Activated T-helper 17 cell treated with anti-CD3 and anti-CD28 coated beads, Interleukin-2, amount 50 U/mL, for 72 hours (primary cell): ENCODE measurements around the gene ZRSR2. TPM values are rescaled to one million over a fixed set of nuclear protein-coding genes. Genes with fewer than 3 reads are reported as not detected.
"Not testable (repeated sequence)": the region's sequence is repeated elsewhere in the genome, so short reads cannot be mapped to it uniquely, and the experiment has no call there.

Experiments used
- ATAC-seq: fragments of 150-1000 bp; cut with Tn5 transposase; replicated peaks from 2 replicates; pipeline ENCODE4 v1.10.0; 2021; ENCODE audit warnings: mild to moderate bottlenecking, moderate library complexity
- H3K27ac Mint-ChIP-seq: one replicate; pipeline ENCODE4 v1.8.0; 2022; ENCODE audit warnings: mixed read lengths
- H3K27me3 Mint-ChIP-seq: one replicate; pipeline ENCODE4 v1.8.0; 2022; ENCODE audit warnings: mixed read lengths
- H3K36me3 Mint-ChIP-seq: one replicate; pipeline ENCODE4 v1.8.0; 2022; ENCODE audit warnings: low read depth, mild to moderate bottlenecking, mixed read lengths
- H3K4me1 Mint-ChIP-seq: one replicate; pipeline ENCODE4 v1.8.0; 2022; ENCODE audit warnings: mixed read lengths
- H3K4me3 Mint-ChIP-seq: one replicate; pipeline ENCODE4 v1.8.0; 2022; ENCODE audit warnings: mild to moderate bottlenecking, mixed read lengths
- H3K9me3 Mint-ChIP-seq: one replicate; pipeline ENCODE4 v1.8.0; 2022; ENCODE audit warnings: mixed read lengths
- total RNA-seq, 2 donors: library from RNA; stranded (reverse); gene quantifications; one replicate each; pipeline ENCODE4 v1.2.3, GENCODE V29; 2022

The ZRSR2 gene, protein sequence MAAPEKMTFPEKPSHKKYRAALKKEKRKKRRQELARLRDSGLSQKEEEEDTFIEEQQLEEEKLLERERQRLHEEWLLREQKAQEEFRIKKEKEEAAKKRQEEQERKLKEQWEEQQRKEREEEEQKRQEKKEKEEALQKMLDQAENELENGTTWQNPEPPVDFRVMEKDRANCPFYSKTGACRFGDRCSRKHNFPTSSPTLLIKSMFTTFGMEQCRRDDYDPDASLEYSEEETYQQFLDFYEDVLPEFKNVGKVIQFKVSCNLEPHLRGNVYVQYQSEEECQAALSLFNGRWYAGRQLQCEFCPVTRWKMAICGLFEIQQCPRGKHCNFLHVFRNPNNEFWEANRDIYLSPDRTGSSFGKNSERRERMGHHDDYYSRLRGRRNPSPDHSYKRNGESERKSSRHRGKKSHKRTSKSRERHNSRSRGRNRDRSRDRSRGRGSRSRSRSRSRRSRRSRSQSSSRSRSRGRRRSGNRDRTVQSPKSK
- total RNA-seq, result 10 to 100 TPM; 10.0 to 11.6 TPM

DNA sequence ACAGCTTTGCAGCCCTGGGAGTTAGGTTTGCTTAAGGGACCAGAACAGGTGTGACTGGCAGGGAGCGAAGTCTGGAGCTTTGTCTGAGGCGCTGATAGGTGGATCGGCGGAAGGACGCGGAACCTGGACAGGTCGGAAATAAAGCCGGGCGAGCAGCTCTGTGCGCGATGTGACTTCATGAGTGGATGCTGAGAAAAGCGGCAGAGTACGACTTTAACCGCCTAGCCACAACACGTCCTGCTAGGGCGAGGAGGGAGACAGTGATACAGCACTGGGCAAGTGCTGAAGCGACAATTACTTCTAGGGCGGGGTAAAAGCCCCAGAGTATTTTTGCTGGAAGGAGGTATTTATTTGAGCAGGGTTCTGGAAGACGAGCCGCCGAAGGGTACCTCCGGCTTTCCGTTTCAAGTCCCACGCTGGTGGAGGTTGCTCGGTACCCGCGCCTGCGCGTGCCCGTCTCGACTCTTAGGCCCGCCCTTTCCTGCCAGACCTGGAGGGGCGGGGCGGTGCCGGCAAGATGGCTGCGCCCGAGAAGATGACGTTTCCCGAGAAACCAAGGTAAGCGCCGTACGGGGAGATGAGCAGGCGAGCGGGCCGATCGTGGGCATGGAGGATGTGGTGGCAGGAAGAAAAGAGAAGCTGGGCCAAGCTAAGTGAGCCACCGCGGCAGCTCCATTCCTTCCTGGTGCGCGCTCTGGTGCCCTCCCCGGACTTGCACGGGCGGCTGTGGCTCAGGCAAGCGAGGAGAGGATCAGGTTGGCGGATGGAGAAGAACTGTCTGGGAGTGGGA, at the start of gene ZRSR2:
Gene ZRSR2, plus strand, starts transcription at position 506 of the 790 bp plus-strand sequence. Its CDS starts 12 bp downstream, at position 518.
- no peaks in the 10 kb centered on the region for H3K4me1 Mint-ChIP-seq
- peak; percentile 94 for ATAC-seq
- H3K27me3 Mint-ChIP-seq, result no peaks in the 10 kb centered on the region
- H3K4me3 Mint-ChIP-seq, result no peak within 1 kb of the TSS
- H3K36me3 Mint-ChIP-seq, result peaks cover 28% of the 10 kb centered on the region
- no peaks in the 10 kb centered on the region for H3K9me3 Mint-ChIP-seq
- H3K27ac Mint-ChIP-seq, result no peak within 1 kb of the TSS

DNA sequence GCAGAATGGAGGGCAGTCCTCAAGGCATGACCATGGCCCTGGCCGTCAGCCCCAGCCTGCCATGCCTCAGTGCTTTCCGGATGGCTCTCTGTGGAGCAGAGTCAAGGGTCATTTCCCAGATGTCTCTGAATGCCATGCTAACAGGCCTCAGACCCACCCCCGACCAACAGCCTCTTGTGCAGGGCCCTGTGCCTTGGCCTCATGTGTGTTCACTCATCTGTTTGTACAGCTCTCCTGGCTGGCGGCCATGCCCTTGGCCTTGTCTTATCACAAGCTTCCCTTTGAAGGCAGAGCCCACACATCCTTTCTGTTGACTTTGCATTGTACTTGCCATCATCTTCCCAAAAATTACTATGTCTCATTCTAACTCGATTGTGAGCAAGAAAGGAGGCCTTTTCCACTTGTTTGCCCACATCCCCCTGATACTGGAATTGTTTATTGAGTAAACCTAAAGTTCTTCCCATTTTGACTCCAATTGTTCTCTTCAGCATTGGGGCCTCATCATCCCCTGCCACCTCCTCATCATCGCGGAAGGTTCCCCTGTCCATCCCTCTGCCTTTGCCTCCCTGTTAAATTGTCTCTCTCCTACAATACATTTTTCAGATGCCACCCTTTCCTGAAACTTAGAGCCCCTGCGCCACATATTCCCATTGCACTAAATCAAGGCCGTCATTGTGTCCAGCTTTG, 46.0 kb upstream of the ZRSR2 start:
- Mint-ChIP-seq H3K9me3 (no peaks in the 10 kb centered on the region), H3K36me3 (peaks cover 33% of the 10 kb centered on the region), H3K27me3 (no peaks in the 10 kb centered on the region), H3K27ac (peak overlapping the region; percentile 71), H3K4me3 (no peak overlapping the region), H3K4me1 (peaks cover 35% of the 10 kb centered on the region)
- ATAC-seq, result no peak

DNA sequence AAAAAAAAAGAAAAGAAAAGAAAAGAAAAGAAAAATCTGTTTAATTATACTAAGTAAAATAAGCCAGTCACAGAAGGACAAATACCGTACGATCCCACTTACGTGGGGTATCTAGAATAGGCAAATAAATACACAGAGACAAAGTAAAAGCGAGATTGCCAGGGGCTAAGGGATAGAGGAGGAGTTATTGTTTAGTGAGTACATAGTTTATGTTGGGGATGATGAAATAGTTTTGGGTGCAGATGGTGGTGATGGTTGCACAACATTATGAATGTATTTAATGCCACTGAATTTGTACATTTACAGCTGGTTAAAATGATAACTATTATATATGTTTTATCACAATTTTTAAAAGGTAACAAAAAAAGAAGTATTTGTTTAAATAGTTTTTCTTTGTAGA, 45.1 kb upstream of the ZRSR2 start:
- peaks cover 40% of the 10 kb centered on the region for H3K4me1 Mint-ChIP-seq
- no peak for ATAC-seq
- no peak overlapping the region for H3K27ac Mint-ChIP-seq
- H3K9me3 Mint-ChIP-seq, result no peaks in the 10 kb centered on the region
- H3K4me3 Mint-ChIP-seq, result no peak overlapping the region
- H3K27me3 Mint-ChIP-seq, result no peaks in the 10 kb centered on the region
- H3K36me3 Mint-ChIP-seq, result peaks cover 38% of the 10 kb centered on the region

DNA sequence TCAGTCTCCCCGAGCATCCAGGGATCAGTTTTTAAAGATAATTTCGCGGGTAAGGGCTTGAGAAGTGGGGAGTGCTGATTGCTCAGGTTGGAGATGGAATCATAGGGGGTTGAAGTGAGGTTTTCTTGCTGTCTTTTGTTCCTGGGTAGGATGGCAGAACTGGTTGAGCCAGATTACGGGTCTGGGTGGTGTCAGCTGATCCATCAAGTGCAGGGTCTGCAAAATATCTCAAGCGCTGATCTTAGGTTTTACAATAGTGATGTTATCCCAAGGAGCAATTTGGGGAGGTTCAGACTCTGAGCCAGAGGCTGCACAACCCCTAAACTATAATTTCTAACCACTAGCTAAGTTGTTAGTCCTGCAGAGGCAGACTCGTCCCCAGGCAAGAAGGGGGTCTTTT, 43.6 kb upstream of the ZRSR2 start:
- H3K9me3 Mint-ChIP-seq, H3K27ac Mint-ChIP-seq, H3K4me3 Mint-ChIP-seq, ATAC-seq, H3K27me3 Mint-ChIP-seq: not testable (repeated sequence)
- Mint-ChIP-seq H3K4me1 (peaks cover 50% of the 10 kb centered on the region), H3K36me3 (peaks cover 51% of the 10 kb centered on the region)

DNA sequence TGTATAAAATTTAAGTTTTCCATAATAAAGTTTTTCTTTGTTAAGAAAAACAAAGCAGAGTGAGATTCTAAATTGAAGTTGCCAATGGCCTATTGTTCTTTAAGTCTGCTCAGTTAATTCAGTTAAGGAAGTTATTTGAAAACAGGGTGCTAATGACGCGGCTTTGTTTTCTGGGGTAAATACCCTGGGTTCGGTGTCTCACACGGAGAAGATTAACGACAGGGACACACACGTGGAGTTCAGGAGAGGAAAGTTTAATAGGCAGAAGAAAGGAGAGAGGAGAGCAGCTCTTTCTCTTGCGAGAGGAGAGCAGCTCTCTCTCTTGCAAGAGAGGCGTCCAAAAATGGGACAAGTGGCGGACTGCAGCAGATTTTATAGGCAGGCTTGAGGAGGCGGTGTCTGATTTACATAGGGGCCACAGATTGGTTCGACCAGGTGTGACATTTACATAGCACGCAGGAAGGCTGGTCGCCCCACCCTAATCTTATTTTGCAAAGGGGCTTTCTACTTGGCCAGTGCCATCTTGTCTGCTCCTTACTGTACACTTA, 42.6 kb upstream of the ZRSR2 start:
- Mint-ChIP-seq H3K36me3 (peaks cover 44% of the 10 kb centered on the region), H3K4me1 (peaks cover 44% of the 10 kb centered on the region), H3K27ac (peak overlapping the region; percentile 50), H3K27me3 (no peaks in the 10 kb centered on the region), H3K4me3 (no peak overlapping the region), H3K9me3 (no peaks in the 10 kb centered on the region)
- ATAC-seq, result no peak

DNA sequence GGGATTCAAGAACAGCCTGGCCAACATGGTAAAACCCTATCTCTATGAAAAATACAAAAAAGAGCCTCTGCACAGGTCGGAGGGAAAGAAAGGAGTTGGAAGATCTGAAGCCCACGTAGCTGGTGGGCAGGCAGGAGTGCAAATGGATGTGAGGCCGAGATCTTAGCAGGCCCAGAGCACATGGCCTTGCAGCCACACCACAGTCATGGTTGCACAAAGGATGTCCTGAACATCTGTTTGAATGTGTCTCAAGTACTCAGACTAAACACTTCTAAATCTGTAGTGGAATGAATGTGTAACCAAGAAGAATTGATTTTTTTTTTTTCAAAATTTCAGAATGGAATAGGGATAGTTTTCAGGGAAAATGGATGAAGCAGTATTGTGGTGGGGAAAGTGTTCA, 41.4 kb upstream of the ZRSR2 start:
- Mint-ChIP-seq H3K9me3 (no peaks in the 10 kb centered on the region), H3K4me1 (peaks cover 38% of the 10 kb centered on the region), H3K27ac (peak overlapping the region; percentile 95)

DNA sequence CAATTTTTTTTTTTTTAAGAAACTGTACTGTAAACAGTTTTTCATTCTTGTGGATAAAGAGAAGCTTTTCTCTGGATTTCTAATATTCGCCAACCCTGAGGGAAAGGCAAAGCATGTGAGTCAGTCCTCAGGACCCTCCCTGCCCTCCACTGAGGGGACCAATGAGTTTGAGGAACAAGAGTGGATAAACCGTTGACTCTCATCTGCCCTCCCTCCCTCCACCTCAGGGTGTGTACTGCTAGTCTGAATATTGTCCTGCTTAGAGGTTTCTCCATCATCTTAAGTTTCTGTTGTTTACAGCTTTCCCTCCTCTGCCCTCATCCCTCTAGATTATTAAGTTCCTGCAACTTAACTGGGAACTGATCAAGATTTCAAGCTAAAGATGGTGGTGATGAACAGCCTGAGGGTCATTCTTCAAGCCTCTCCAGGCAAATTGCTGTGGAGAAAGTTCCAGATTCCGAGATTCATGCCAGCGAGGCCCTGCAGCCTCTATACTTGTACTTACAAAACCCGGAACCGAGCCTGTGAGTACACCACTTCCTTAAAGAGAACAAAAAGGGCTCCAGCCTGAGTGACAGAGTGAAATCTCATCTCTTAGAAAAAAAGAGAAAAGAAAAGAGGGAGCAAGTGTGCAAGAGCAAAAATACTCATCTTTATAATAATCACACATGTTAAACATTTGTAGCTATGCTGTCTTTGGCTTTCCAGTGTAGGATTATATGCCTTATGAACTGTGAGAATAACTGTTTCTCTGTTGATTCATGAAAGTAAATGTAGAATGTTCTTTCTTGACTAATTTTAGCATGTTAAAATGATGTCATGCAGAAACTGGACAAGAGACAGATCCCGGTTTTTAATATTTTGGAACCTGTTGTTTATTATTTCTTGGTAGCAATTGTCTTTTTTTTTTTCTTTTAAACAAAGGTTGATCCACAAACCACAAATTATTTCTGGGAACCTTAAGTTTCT, 40.4 kb upstream of the ZRSR2 start:
- ATAC-seq, result peak; percentile 69
- H3K27ac Mint-ChIP-seq, result peak overlapping the region; percentile 95
- H3K9me3 Mint-ChIP-seq, result no peaks in the 10 kb centered on the region
- H3K4me3 Mint-ChIP-seq, result peak overlapping the region; percentile 80
- no peaks in the 10 kb centered on the region for H3K27me3 Mint-ChIP-seq
- H3K4me1 Mint-ChIP-seq, result peaks cover 40% of the 10 kb centered on the region
- peaks cover 28% of the 10 kb centered on the region for H3K36me3 Mint-ChIP-seq

More for the DNA sequence above, 41.4 kb upstream of the ZRSR2 start:
- ATAC-seq, result no peak
- peaks cover 33% of the 10 kb centered on the region for H3K36me3 Mint-ChIP-seq
- H3K27me3 Mint-ChIP-seq, result no peaks in the 10 kb centered on the region
- peak overlapping the region; percentile 80 for H3K4me3 Mint-ChIP-seq

DNA sequence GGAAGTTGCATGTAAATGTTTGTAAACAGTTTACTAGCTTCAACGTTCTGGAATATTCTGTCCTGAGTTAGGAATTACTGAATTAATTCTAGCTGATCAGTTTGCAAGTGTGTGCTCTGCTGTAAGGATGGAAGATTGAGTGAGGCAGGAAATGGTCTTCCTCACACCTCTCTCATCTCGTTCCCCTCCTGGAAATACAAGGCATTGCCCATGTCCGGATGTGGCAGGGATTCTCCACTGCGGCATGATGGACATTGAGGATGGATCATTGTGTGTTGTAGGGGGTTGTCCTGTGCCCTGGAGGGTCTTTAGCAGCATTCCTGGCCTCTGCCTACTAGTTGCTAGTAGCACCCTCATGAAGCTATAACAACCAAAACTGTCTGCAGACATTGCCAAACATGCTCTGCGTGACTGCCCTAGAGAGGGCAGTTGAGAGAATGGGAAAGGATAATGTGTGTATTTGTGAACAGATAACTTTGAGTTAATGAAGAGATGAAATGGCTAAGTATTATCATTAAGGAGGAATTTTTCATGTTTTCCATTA, 39.6 kb upstream of the ZRSR2 start:
- H3K27ac Mint-ChIP-seq, result peak overlapping the region; percentile 95
- peaks cover 40% of the 10 kb centered on the region for H3K4me1 Mint-ChIP-seq
- peak; percentile 41 for ATAC-seq
- H3K4me3 Mint-ChIP-seq, result peak overlapping the region; percentile 80
- H3K36me3 Mint-ChIP-seq, result peaks cover 28% of the 10 kb centered on the region
- H3K9me3 Mint-ChIP-seq, result no peaks in the 10 kb centered on the region
- no peaks in the 10 kb centered on the region for H3K27me3 Mint-ChIP-seq

DNA sequence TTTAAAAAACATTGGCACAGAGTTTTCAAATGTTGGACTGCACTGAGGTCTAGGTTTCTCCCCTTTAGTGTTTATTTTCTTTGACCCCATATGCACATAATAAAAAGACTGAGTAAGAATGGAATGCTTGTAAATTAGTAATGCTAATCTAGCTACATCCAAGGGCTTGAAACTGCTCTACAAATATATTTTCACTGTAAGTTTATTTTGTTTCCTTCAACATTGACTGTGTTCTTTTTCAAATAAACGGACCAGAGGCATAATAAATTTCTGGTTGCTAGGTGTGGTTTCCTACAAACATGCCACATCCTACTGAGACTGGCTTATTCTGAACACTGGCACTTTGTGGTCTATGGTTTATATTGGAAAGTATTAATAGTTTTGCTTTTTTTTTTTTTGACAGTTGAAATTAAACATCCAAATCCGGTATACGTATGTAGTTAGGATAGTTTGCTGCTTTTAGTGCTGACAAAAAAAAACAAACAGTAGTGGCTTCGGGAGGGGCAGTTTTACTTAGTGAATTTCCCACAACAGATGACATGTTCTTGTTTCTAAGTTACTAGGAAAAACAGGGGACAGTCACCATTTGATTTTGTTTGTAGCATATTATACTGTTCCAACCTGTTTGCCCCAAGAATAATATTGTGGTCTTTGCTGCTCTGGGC, 39.0 kb upstream of the ZRSR2 start:
- H3K4me3 Mint-ChIP-seq, result peak overlapping the region; percentile 80
- H3K9me3 Mint-ChIP-seq, result no peaks in the 10 kb centered on the region
- H3K27me3 Mint-ChIP-seq, result no peaks in the 10 kb centered on the region
- peaks cover 45% of the 10 kb centered on the region for H3K4me1 Mint-ChIP-seq
- peak; percentile 73 for ATAC-seq
- peak overlapping the region; percentile 95 for H3K27ac Mint-ChIP-seq
- peaks cover 26% of the 10 kb centered on the region for H3K36me3 Mint-ChIP-seq

DNA sequence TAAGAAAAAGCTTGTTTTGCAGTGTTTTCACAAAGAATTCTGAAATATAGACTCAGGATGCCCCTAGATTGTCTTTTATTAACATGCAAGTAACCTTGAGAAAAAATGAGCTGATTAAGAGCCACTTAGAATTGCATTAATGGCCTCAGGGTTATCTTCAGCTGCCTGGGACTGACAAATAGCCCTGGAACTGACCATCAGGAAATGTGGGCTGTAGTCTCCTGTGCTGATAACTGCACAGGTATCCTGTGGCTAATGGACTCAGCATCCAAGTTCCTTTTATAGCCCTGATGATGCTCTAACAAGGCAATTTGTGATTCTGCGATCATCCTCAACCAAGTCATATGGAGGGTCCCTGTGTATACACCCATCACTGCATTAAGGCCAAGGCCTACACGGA, 35.2 kb upstream of the ZRSR2 start:
- no peaks in the 10 kb centered on the region for H3K27me3 Mint-ChIP-seq
- H3K4me1 Mint-ChIP-seq, result peaks cover 46% of the 10 kb centered on the region
- no peak overlapping the region for H3K4me3 Mint-ChIP-seq
- ATAC-seq, result no peak
- H3K9me3 Mint-ChIP-seq, result no peaks in the 10 kb centered on the region
- H3K36me3 Mint-ChIP-seq, result peaks cover 19% of the 10 kb centered on the region
- H3K27ac Mint-ChIP-seq, result no peak overlapping the region

DNA sequence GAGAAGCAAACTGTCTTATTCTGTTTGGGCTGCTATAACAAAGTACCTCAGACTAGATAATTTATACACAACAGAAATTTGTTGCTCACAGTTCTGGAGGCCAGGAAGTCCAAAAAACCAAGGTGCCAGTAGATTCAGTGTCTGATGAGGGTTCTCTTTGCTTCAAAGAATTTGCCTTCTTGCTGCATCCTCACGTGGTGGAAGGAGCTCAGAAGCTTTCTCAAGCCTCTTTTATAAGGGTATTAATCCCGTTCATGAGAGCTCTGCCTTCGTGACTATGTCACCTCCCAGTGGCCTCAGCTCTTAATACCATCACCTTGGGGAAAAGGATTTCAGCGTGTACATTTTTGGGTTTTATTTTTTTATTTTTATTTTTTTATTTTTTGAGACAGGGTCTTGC, 32.1 kb upstream of the ZRSR2 start:
- H3K27me3 Mint-ChIP-seq, result no peaks in the 10 kb centered on the region
- peaks cover 41% of the 10 kb centered on the region for H3K4me1 Mint-ChIP-seq
- H3K4me3 Mint-ChIP-seq, result no peak overlapping the region
- H3K9me3 Mint-ChIP-seq, result no peaks in the 10 kb centered on the region
- H3K27ac Mint-ChIP-seq, result peak overlapping the region; percentile 68
- no peak for ATAC-seq
- H3K36me3 Mint-ChIP-seq, result no peaks in the 10 kb centered on the region

DNA sequence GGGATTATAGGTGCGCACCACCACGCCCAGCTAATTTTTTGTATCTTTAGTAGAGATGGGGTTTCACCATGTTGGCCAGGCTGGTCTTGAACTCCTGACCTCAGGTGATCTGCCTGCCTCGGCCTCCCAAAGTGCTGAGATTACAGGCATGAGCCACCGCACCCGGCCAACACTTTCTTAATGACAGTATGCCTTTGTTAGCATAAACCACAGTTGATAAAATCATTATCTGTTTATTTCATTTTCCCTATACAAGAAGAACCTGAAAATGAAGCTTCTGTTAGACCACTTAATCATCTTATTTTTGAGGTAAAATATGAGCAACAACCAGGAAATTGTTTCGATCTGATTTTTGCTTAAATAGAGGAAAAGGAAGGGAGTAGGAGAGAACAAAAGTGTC, 30.4 kb upstream of the ZRSR2 start:
- Mint-ChIP-seq H3K4me1 (peaks cover 34% of the 10 kb centered on the region), H3K27ac (peak overlapping the region; percentile 88), H3K4me3 (peak overlapping the region; percentile 54)
- not testable (repeated sequence) for H3K27me3 Mint-ChIP-seq, H3K36me3 Mint-ChIP-seq, H3K9me3 Mint-ChIP-seq
- peak; percentile 74 for ATAC-seq
